ENCODE data around the gene SYNGR1. TPM values are rescaled to one million over a fixed set of nuclear protein-coding genes. Genes with fewer than 3 reads are reported as not detected.
"Not testable (repeated sequence)": the region's sequence is repeated elsewhere in the genome, so short reads cannot be mapped to it uniquely, and the experiment has no call there.

Gene SYNGR1
- polyA plus RNA-seq, 1 donor: 13.0 TPM

- no peak for DNase-seq
Measured at GRCh38 chr22:39409516-39410029, 59.8 kb downstream of the SYNGR1 start.

DNA sequence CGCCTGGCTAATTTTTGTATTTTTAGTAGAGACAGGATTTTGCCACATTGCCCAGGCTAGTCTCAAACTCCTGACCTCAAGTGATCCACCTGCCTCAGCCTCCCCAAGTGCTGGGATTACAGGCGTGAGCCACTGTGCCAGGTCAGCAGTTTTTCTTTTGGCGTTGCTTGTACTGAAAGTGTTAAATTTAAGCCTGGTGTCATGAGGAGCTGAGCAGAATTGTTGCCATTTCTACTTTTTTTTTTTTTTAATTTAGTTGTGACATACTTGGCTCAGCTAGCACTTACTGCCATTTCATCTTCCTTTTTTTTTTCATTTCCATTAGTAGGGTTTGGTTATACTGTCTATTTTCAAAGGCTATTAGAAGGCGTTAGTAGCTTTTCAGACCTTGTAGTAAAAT, 60.5 kb downstream of the SYNGR1 start:
- DNase-seq: no peak

DNA sequence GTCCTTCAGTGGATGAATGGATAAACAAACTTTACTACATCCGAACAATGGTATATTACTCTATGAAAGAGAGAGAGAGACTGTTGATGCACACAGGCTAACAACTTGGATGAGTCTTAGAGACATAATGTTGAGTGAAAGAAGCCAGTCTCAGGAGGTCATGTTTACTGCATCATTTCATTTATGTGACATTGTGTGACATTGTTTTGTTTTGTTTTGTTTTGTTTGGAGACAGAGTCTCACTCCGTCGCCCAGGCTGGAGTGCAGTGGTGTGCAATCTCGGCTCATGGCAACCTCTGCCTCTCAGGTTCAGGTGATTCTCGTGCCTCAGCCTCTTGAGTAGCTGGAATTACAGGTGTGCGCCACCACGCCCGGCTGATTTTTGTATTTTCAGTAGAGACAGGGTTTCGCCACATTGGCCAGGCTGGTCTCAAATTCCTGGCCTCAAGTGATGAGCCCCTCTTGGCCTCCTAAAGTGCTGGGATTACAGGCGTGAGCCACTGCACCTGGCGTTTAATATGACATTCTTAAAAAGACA, 62.1 kb downstream of the SYNGR1 start:
- DNase-seq: not testable (repeated sequence)

DNA sequence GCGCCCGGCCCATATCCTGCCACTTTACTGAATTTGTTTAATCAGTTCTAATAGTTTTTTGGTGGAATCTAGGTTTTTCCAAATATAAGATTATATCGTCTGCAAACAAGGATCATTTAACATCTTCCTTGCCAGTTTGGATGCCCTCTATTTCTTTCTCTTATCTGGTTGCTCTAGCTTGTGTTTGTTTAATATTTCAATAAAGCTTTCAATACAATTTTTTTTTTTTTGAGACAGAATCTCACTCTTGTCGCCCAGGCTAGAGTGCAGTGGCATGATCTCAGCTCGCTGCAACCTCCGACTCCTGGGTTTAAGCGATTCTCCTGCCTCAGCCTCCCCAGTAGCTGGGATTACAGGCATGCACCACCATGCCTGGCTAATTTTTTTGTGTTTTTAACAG, 63.4 kb downstream of the SYNGR1 start:
- not testable (repeated sequence) for DNase-seq

DNA sequence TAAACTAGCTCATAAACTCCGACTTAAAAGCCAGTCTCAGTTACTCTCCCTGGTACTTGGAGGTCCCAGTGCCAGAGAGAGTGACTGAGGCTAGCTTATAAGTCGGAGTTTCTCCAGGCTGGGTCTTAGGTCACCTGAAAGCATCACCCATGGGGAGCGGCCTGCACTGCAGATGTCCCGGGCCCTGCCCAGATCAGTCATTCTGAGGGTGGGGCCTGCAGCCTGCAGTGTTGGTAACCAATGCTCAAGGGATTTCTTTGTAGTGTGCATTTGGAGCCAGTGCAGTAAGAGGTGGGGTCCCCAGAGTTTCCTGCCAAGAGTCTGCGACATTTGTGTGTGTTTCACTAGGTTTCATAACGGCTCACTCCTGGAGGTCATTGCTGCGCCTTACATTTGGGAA, 64.6 kb downstream of the SYNGR1 start:
- DNase-seq: no peak

- DNase-seq: no peak
Measured at GRCh38 chr22:39414886-39415285, 65.1 kb downstream of the SYNGR1 start.

- no peak for DNase-seq
Measured at GRCh38 chr22:39415506-39415905, 65.7 kb downstream of the SYNGR1 start.

GRCh38 chr22:39416319-39416718, 66.5 kb downstream of the SYNGR1 start:
- DNase-seq: no peak

DNA sequence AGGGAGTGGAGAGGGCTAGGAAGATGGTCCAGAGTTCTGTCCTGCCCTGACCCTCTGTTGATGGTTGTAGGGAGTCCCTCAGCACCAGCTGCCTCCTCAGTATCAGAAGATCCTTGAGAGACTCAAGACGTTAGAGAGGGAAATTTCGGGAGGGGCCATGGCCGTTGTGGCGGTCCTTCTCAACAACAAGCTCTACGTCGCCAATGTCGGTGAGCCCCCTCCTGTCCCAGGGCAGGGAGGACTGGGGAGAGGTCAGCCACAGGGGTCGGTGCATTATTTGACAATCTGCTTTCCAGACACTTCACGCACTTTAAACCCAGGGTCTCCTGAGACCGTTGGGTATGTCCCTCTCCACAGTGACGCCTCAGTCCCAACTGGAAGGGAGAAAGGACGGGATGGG, 67.8 kb downstream of the SYNGR1 start:
- no peak for DNase-seq

- no peak for DNase-seq
Measured at GRCh38 chr22:39418696-39419095, 68.9 kb downstream of the SYNGR1 start.

GRCh38 chr22:39419096-39419495, 69.3 kb downstream of the SYNGR1 start:
- DNase-seq: no peak

DNA sequence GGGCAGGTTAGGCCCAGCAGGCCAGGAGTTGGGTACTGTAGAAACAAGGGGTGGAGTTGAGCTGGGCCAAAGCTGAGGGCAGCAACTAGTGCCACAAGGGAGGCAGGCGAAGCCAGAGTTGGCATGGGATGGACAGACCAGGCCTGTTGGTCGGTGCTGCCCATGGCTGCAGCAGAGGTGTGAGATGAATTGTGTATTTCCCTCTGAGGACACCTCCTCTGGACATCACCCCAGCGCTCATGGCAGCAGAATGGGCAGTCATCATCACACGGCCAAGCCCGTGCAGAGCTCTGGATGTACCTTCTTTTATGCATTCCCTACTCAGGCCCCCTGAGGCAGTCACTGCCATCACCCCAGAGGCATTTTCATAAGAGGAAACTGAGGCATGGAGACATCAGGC, 70.1 kb downstream of the SYNGR1 start:
- DNase-seq: no peak

DNA sequence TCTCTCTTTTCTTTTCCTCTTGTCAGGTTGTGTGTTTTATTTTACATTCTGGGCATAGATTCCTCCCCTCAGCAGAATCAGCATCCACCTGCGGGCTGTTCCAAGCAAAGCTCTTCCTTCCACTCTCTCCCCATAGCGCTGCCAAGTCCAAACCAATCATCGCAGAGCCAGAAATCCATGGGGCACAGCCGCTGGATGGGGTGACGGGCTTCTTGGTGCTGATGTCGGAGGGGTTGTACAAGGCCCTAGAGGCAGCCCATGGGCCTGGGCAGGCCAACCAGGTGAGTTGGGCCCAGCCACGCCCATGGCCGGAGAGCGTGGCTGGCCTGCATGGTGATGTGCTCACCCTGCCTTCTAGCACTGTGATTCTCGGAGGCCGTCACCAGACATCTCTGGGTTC, 71.9 kb downstream of the SYNGR1 start:
- DNase-seq: no peak

- no peak for DNase-seq
Measured at GRCh38 chr22:39422101-39422500, 72.3 kb downstream of the SYNGR1 start.

GRCh38 chr22:39422721-39423120, 72.9 kb downstream of the SYNGR1 start:
- DNase-seq: no peak

DNA sequence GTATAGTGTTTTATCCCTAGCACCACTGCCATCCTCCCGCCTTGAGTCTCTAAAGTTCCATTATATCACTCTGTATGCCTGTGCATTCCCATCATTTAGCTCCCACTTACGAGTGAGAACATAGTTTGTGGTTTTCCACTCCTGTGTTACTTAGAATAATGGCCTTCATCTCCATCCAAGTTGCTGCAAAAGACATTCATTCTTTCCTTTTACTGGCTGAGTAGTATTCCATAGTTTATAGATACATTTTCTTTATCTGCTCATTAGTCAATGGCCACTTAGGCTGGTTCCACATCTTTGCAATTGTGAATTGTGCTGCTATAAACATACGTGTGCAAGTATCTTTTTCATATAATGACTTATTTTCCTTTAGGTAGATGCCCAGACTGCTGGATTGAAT, 74.2 kb downstream of the SYNGR1 start:
- DNase-seq: no peak

GRCh38 chr22:39426380-39427043, 76.7 kb downstream of the SYNGR1 start:
- no peak for DNase-seq

DNA sequence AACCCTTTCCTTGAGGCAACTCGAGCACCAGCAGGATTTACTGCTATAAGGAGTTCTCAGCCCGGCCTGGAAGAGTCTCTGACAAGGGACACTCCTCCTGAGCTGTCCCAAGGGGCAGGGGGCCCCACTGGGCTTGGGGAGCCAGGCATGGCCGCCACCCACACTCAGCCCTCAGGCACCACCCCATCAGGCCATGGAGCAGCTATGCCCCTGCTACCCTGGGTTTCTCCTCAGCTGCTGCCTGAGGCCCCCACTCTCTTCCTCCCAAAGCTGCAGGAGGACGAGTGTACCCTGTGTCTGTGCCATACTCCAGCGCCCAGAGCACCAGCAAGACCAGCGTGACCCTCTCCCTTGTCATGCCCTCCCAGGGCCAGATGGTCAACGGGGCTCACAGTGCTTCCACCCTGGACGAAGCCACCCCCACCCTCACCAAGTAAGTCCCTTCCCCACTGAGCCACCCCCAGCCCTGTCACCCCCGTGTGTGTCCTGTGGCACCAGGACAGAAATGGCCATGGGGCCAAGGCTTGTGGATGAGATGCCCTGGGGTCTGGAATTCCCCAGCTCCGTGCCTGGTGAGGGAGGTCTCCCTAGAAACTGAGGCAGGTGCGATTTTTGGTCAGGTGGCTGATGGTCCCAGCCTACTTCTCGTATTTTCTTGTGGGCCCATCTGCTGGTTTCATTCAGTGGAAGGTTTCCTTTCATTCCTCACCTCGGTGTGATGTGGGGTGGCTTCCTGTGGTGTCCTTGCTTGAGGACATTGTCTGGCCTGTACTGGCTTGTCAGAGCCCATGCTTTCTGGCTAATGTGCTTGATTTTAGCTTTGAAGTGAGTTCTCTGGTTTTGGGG, 78.2 kb downstream of the SYNGR1 start:
- no peak for DNase-seq

DNA sequence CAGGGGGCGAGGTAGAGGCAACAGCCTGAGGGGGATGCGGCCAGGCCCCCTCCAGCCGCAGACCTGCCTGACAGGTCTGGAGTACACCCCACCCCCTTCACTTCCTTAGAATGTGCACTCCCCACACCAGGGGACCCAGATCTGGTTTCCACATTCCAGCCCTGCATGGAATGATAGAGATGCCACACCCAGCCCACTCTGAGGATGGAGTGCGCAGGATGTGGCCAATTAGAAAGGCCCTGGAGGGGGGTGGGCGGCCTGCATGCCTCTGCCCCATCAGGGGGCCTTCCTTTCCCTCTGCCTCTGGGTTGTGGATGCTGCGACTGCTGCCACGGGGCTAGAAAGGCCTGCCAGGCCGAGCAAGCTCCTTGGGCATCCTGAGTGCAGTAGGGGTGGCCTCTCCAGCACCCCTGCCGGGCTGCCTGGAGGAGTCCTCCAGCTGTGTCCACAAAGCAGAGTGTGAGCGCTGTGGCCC, 78.8 kb downstream of the SYNGR1 start:
- DNase-seq: no peak

GRCh38 chr22:39429186-39429585, 79.4 kb downstream of the SYNGR1 start:
- DNase-seq: no peak

DNA sequence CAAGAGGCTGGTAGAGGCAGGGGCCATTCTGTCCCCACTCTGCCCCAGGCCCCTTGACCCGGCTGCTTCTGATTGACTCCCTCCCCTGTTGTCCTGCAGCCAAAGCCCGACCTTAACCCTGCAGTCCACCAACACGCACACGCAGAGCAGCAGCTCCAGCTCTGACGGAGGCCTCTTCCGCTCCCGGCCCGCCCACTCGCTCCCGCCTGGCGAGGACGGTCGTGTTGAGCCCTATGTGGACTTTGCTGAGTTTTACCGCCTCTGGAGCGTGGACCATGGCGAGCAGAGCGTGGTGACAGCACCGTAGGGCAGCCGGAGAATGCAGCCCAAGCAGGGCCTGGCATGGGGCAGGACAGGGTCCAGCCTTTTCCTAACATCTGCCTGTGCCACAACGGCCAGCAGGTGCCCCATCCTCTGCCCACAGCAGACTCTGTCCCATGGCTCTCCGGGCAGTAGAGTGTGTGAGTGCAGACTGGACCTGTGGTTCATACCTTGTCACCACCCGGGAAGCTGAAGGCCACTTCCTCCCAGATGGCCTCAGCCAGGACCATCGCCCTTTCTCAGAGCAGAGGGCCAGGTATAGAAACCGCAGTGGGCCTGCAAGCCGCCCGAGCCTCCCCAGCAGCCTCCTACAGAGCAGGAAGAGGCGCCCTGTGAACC, 80.3 kb downstream of the SYNGR1 start:
- DNase-seq: no peak

- no peak for DNase-seq
Measured at GRCh38 chr22:39430576-39431150, 80.9 kb downstream of the SYNGR1 start.

Data from hindlimb muscle (tissue), 1 donor.